Progenitor cell of endocrine pancreas (in vitro differentiated cells): ENCODE measurements around the gene PLD1. TPM values are rescaled to one million over a fixed set of nuclear protein-coding genes. Genes with fewer than 3 reads are reported as not detected.

Source experiments
- DNase-seq: peaks from one replicate; pipeline ENCODE4 v3.0.0; 2021; ENCODE audit warnings: low spot score; ENCODE audit not compliant: unreplicated experiment
- H3K27ac Mint-ChIP-seq: 2 replicates; pipeline ENCODE4 v1.8.0; 2021; ENCODE audit warnings: mild to moderate bottlenecking, moderate library complexity, mixed read lengths
- H3K27me3 Mint-ChIP-seq: 2 replicates; pipeline ENCODE4 v1.8.0; 2021; ENCODE audit warnings: mixed read lengths
- H3K36me3 Mint-ChIP-seq: 2 replicates; pipeline ENCODE4 v1.8.0; 2022; ENCODE audit warnings: mixed read lengths; ENCODE audit not compliant: insufficient read depth
- H3K4me1 Mint-ChIP-seq: 2 replicates; pipeline ENCODE4 v1.8.0; 2021; ENCODE audit warnings: low read depth, mixed read lengths
- H3K4me3 Mint-ChIP-seq: 2 replicates; pipeline ENCODE4 v1.8.0; 2021; ENCODE audit warnings: low read depth, mild to moderate bottlenecking, moderate library complexity, mixed read lengths
- H3K9me3 Mint-ChIP-seq: 2 replicates; pipeline ENCODE4 v1.8.0; 2021; ENCODE audit warnings: low read depth, mixed read lengths
- CTCF ChIP-seq: fragments of 200-600 bp; sonication (generic); IDR thresholded peaks from one replicate; pipeline ENCODE4 v1.5.0; 2021; ENCODE audit warnings: antibody characterized with exemption, mild to moderate bottlenecking; ENCODE audit not compliant: unreplicated experiment
- total RNA-seq: library from RNA; stranded (reverse); gene quantifications from 2 replicates; pipeline ENCODE4 v1.2.1, GENCODE V29; 2021

PLD1 gene
- total RNA-seq, 1 donor from 2014 or later, result 143 TPM

- peaks cover 20% of the 10 kb centered on the region for H3K4me1 Mint-ChIP-seq
- H3K4me3 Mint-ChIP-seq, result no peak overlapping the region
- TF ChIP-seq CTCF, result no peak
- no peak for DNase-seq
- peaks cover 8% of the 10 kb centered on the region for H3K36me3 Mint-ChIP-seq
- H3K9me3 Mint-ChIP-seq, result peaks cover 22% of the 10 kb centered on the region
- H3K27me3 Mint-ChIP-seq, result no peaks in the 10 kb centered on the region
- peak overlapping the region; percentile 12 for H3K27ac Mint-ChIP-seq
Measured at GRCh38 chr3:171850960-171851659, 40.8 kb upstream of the PLD1 start.

GRCh38 chr3:171850320-171850959, 40.2 kb upstream of the PLD1 start:
- no peak for TF ChIP-seq CTCF
- H3K4me3 Mint-ChIP-seq, result no peak overlapping the region
- no peak for DNase-seq
- H3K27ac Mint-ChIP-seq, result no peak overlapping the region
- H3K27me3 Mint-ChIP-seq, result no peaks in the 10 kb centered on the region
- peaks cover 23% of the 10 kb centered on the region for H3K4me1 Mint-ChIP-seq
- peaks cover 8% of the 10 kb centered on the region for H3K36me3 Mint-ChIP-seq
- peaks cover 25% of the 10 kb centered on the region for H3K9me3 Mint-ChIP-seq

GRCh38 chr3:171849617-171850319, 39.5 kb upstream of the PLD1 start:
- no peak for TF ChIP-seq CTCF
- DNase-seq, result no peak
- no peak overlapping the region for H3K27ac Mint-ChIP-seq
- H3K36me3 Mint-ChIP-seq, result peaks cover 8% of the 10 kb centered on the region
- H3K4me3 Mint-ChIP-seq, result no peak overlapping the region
- peaks cover 25% of the 10 kb centered on the region for H3K4me1 Mint-ChIP-seq
- H3K27me3 Mint-ChIP-seq, result no peaks in the 10 kb centered on the region
- H3K9me3 Mint-ChIP-seq, result peaks cover 27% of the 10 kb centered on the region

- Mint-ChIP-seq H3K4me3 (no peak overlapping the region), H3K27ac (no peak overlapping the region), H3K36me3 (no peaks in the 10 kb centered on the region), H3K27me3 (no peaks in the 10 kb centered on the region), H3K9me3 (peaks cover 10% of the 10 kb centered on the region), H3K4me1 (peaks cover 29% of the 10 kb centered on the region)
- DNase-seq, result no peak
- TF ChIP-seq CTCF, result no peak
Measured at GRCh38 chr3:171847595-171848259, 37.4 kb upstream of the PLD1 start.

GRCh38 chr3:171847133-171847532, 36.9 kb upstream of the PLD1 start:
- no peak for DNase-seq
- Mint-ChIP-seq H3K27ac (no peak overlapping the region), H3K36me3 (no peaks in the 10 kb centered on the region), H3K9me3 (peaks cover 6% of the 10 kb centered on the region), H3K27me3 (no peaks in the 10 kb centered on the region), H3K4me3 (no peak overlapping the region), H3K4me1 (peaks cover 30% of the 10 kb centered on the region)
- TF ChIP-seq CTCF, result no peak
